Chondrocyte (in vitro differentiated cells): ENCODE data around the gene DENND5B. TPM values are rescaled to one million over a fixed set of nuclear protein-coding genes. Genes with fewer than 3 reads are reported as not detected.

Experiments used
- DNase-seq: peaks from one replicate; pipeline ENCODE4 v3.0.0; 2021; ENCODE audit warnings: mixed read lengths, low spot score
- H3K27ac Mint-ChIP-seq: one replicate; pipeline ENCODE4 v1.8.0; 2021; ENCODE audit warnings: mild to moderate bottlenecking, moderate library complexity, mixed read lengths; ENCODE audit not compliant: unreplicated experiment
- H3K27me3 Mint-ChIP-seq: 2 replicates; pipeline ENCODE4 v1.8.0; 2021; ENCODE audit warnings: low read depth, mixed read lengths
- H3K36me3 Mint-ChIP-seq: 2 replicates; pipeline ENCODE4 v1.8.0; 2021; ENCODE audit warnings: low read depth, mixed read lengths
- H3K4me1 Mint-ChIP-seq: 2 replicates; pipeline ENCODE4 v1.8.0; 2021; ENCODE audit warnings: low read depth, mild to moderate bottlenecking, mixed read lengths
- H3K4me3 Mint-ChIP-seq: one replicate; pipeline ENCODE4 v1.8.0; 2021; ENCODE audit warnings: mild to moderate bottlenecking, moderate library complexity, mixed read lengths; ENCODE audit not compliant: unreplicated experiment
- H3K9me3 Mint-ChIP-seq: 2 replicates; pipeline ENCODE4 v1.8.0; 2021; ENCODE audit warnings: low read depth, mixed read lengths
- CTCF ChIP-seq: fragments of 200-600 bp; sonication (generic); IDR thresholded peaks from 2 replicates; pipeline ENCODE4 v1.5.0; 2021; ENCODE audit warnings: antibody characterized with exemption, mild to moderate bottlenecking, moderate library complexity
- total RNA-seq: library from RNA; stranded (reverse); gene quantifications from 3 replicates; pipeline ENCODE4 v1.2.1, GENCODE V29; 2021

Gene DENND5B
- total RNA-seq, 1 donor from 2014 or later: 14.1 TPM

- H3K9me3 Mint-ChIP-seq: no peaks in the 10 kb centered on the region
- H3K4me1 Mint-ChIP-seq: peaks cover 21% of the 10 kb centered on the region
- H3K4me3 Mint-ChIP-seq: no peak overlapping the region
- H3K27ac Mint-ChIP-seq: no peak overlapping the region
- no peak for TF ChIP-seq CTCF
- no peaks in the 10 kb centered on the region for H3K27me3 Mint-ChIP-seq
- no peak for DNase-seq
- peaks cover 5% of the 10 kb centered on the region for H3K36me3 Mint-ChIP-seq
These were observed 109.5 kb downstream of the DENND5B start for GRCh38 chr12:31481415-31481814.

GRCh38 chr12:31479516-31480210 lies 111.3 kb downstream of the DENND5B start:
- DNase-seq: no peak
- Mint-ChIP-seq H3K27me3 (no peaks in the 10 kb centered on the region), H3K4me1 (peaks cover 21% of the 10 kb centered on the region), H3K4me3 (no peak overlapping the region), H3K36me3 (peaks cover 5% of the 10 kb centered on the region), H3K27ac (no peak overlapping the region), H3K9me3 (no peaks in the 10 kb centered on the region)
- TF ChIP-seq CTCF: no peak

- Mint-ChIP-seq H3K27ac (no peak overlapping the region), H3K9me3 (no peaks in the 10 kb centered on the region), H3K27me3 (no peaks in the 10 kb centered on the region), H3K4me3 (no peak overlapping the region), H3K4me1 (peaks cover 23% of the 10 kb centered on the region), H3K36me3 (peaks cover 5% of the 10 kb centered on the region)
- no peak for TF ChIP-seq CTCF
- no peak for DNase-seq
These were observed 112.0 kb downstream of the DENND5B start for GRCh38 chr12:31478898-31479297.

- peaks cover 23% of the 10 kb centered on the region for H3K4me1 Mint-ChIP-seq
- no peaks in the 10 kb centered on the region for H3K27me3 Mint-ChIP-seq
- H3K27ac Mint-ChIP-seq: no peak overlapping the region
- no peaks in the 10 kb centered on the region for H3K9me3 Mint-ChIP-seq
- DNase-seq: no peak
- peaks cover 5% of the 10 kb centered on the region for H3K36me3 Mint-ChIP-seq
- no peak for TF ChIP-seq CTCF
- H3K4me3 Mint-ChIP-seq: no peak overlapping the region
These were observed 112.5 kb downstream of the DENND5B start for GRCh38 chr12:31478425-31478824.

GRCh38 chr12:31477687-31478086 lies 113.2 kb downstream of the DENND5B start:
- no peak overlapping the region for H3K4me3 Mint-ChIP-seq
- H3K27me3 Mint-ChIP-seq: no peaks in the 10 kb centered on the region

More at GRCh38 chr12:31477687-31478086, 113.2 kb downstream of the DENND5B start:
- Mint-ChIP-seq H3K36me3 (peaks cover 4% of the 10 kb centered on the region), H3K9me3 (no peaks in the 10 kb centered on the region), H3K27ac (no peak overlapping the region), H3K4me1 (peaks cover 18% of the 10 kb centered on the region)
- no peak for TF ChIP-seq CTCF
- no peak for DNase-seq
